Activated CD4-positive, alpha-beta T cell treated with anti-CD3 and anti-CD28 coated beads, Interleukin-2, Interleukin-6, amounts not matched to agents 100 ng/mL and 50 ng/mL, durations not matched to agents 16 hours and 8 hours (primary cell): ENCODE measurements around the gene FBXW9.
"Not testable (repeated sequence)": the region's sequence is repeated elsewhere in the genome, so short reads cannot be mapped to it uniquely, and the experiment has no call there.

Experiments used
- DNase-seq: peaks from one replicate; pipeline ENCODE4 v3.0.0-alpha.2; 2020

Gene FBXW9

GRCh38 chr19:12696366-12697335 is at the start of gene FBXW9:
TSS of gene FBXW9 (minus strand) at chr19:12696631. CDS start at chr19:12696581, 50 bp downstream.
- peak; percentile 96 for DNase-seq

GRCh38 chr19:12745166-12745897 is 48.9 kb upstream of the FBXW9 start:
- no peak for DNase-seq

GRCh38 chr19:12737835-12738351 is 41.5 kb upstream of the FBXW9 start:
- DNase-seq = no peak

DNA sequence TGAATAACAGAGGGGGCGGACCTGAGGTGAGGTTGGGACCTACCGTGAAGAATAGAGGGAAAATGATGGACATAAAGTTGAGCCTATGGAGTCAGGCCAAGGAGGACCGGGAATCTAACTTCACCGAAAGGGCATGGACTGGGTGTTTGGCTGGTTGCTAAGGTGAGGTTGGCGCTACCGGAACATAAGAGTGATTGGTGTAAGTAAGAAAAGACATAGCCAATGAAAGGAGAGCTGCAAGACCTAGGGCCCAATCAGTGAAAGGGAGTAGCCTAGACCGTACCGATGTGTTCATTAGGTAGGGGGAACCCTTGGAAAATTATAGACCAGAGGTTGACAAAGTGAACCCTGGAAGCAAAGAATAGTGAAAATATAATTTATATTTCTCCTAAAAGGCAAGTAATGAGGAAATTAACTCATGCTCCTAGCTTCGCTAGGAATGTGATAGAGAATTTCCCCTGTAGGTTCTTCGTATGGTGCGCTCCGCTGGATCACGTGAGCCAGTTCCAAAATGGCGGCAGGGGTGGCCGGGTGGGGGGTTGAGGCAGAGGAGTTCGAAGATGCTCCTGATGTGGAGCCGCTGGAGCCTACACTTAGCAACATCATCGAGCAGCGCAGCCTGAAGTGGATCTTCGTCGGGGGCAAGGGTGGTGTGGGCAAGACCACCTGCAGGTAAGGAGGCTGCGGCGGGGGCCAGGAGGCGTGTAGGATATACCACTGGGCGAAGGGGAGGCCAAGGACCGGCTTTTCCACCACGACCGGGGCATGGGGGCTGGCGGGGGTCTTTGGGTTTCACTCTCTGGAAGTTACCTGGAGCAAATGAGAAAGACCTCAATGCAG is 40.8 kb upstream of the FBXW9 start, which contains the start of gene GET3:
GET3 (plus strand) TSS at position 503 of the 840 bp plus-strand sequence; CDS start at position 512, 9 bp downstream.
- peak; percentile 94 for DNase-seq

GRCh38 chr19:12733369-12734214 is 37.2 kb upstream of the FBXW9 start:
- DNase-seq = peak; percentile 80

DNA sequence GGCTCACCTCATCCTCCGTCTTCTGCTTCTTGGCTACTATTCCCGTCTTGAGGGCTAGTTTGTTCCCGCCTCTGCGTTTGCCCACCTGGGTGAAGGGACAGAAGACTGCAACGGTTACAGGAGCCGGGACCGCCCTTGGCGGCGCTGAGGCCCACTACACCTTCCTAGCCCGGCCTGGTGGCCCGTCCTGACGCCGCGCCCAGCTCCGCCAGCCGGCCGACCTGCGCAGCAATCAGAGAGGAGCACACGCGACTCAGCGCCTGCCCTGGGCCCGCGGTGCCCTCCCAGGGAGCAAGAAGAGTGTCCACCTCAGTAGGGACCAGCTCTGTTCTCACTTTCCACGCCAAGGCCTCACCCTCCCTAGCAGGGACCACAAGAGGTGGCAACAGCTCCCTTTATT is 34.9 kb upstream of the FBXW9 start:
- no peak for DNase-seq

DNA sequence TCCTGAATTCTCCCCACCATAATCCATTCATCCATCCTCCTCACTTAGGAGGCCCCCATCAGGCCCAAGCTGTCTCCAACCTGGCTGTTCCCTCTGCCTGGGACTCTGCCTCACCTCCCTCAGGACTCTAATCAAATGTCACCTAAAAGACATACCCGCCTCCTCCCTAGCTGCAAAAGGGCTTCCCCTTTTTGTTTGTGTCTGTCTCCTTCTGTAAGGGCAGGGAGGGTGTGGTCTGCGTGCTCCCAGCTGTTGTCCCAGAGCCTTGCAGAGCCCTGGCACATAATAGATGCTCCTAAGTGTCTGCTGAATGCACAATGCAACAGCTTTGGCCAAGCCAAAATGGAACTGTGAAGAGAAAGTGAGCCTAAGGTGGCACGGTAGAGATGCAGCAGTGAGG is 33.6 kb upstream of the FBXW9 start:
- DNase-seq = no peak

DNA sequence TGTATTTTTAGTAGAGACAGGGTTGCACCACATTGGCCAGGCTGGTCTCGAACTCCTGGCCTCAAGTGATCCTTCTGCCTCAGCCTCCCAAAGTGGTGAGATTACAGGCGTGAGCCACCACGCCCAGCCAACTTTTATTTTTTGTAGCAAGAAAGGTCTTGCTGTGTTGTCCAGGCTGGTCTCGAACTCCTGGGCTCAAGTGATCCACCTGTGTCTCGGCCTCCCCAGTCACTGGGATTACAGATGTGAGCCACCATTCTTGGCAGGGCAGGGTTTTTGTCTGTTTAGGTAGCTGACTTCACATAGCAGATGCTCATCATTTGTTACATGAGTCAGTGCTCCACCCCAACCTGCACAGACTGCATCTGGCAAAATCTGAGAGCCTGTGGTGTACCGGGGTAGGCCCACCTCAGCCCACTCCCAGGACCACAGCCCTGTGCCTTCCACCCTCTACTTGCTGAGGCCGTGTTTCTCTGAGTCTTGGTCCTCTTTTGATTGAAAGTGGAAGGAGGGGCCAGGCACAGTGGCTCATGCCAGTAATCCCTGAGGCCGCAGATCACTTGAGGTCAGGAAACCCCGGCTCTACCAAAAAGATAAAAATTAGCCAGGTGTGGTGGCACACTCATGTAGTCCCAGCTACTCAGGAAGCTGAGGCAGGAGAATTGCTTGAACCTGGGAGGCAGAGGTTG is 31.5 kb upstream of the FBXW9 start:
- DNase-seq = no peak

DNA sequence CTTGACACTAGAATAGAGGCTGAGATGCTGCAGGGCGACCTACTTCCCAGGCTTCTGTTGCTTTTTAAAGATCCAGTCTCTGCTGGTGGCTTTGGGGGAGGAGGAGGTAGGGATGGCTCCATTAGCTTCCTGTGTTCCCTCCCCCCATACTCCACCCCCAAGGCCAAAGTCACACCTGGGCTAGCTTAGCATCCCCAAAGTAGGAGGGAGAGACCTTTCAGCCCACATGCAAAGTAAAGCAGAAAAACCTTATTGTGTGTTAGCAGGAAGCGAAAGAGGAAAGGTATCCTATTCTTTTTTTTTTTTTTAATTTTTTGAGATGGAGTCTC is 30.5 kb upstream of the FBXW9 start:
- no peak for DNase-seq

- not testable (repeated sequence) for DNase-seq
Measured at GRCh38 chr19:12725612-12726011, 29.2 kb upstream of the FBXW9 start.

GRCh38 chr19:12723641-12724426 is 27.4 kb upstream of the FBXW9 start, which contains the start of gene TNPO2:
TSS of gene TNPO2 (minus strand) at chr19:12723932. CDS start at chr19:12720977, 2,955 bp downstream.
- peak; percentile 89 for DNase-seq

GRCh38 chr19:12723381-12723640 is 26.9 kb upstream of the FBXW9 start:
- DNase-seq = peak; percentile 28

- peak; percentile 97 for DNase-seq
Measured at GRCh38 chr19:12722566-12723380, 26.3 kb upstream of the FBXW9 start.

GRCh38 chr19:12721656-12722565 is 25.5 kb upstream of the FBXW9 start:
- peak; percentile 63 for DNase-seq

DNA sequence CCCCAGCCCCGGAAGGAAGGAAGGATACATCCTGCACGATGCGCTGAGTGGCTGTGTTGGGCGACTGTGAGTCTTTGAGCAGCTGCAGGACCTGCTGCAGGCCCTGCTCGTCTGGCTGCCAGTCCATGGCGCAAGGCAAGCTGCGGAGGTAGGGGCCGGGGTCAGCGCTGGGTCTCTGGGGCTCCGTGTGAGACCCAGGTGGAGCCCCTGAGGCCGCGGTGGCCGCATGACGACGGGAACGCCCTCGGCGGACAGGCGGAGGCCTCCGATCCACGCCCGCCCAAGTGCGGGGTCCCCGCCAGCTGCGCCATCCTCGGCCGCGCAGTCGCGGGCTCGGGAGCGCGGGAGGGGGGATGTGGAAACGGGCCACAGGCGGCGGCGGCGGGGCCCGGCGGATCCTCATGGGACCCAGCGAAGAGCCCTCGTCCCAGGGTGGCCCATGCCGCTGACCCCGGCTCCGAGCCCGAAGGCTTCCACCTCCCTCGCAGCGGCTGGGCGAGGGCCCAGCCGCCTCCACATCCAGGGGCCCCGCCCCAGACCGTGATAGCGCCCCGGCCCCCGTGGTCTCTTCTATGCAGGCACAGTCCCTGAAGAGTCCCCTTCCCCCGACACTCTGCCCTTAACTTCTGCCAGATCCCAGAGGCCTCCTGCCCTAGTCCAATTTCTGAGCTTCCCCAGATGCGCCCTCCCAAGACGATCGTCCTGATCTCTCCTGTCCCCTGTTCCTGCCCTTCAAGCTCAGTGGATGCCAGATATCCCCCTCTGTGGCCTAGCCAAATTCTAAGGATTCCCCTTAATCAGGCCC is 24.6 kb upstream of the FBXW9 start:
- peak; percentile 44 for DNase-seq

GRCh38 chr19:12720296-12720695 is 23.9 kb upstream of the FBXW9 start:
- DNase-seq = no peak

- DNase-seq = no peak
Measured at GRCh38 chr19:12715929-12716328, 19.5 kb upstream of the FBXW9 start.
